Measurements from ENCODE around the gene ARHGAP22. TPM values are rescaled to one million over a fixed set of nuclear protein-coding genes. Genes with fewer than 3 reads are reported as not detected.

ARHGAP22 gene
- total RNA-seq, 4 donors from 2014 or later: 0.59 to 2.1 (median 1.2) TPM

- WGBS, 2 donors: 79 to 81% methylated on average over 6 of the region's 6 CpGs
- Histone ChIP-seq H3K9me3 (no peaks in the 10 kb centered on the region), H3K4me3 (no peak overlapping the region), H3K36me3 (no peaks in the 10 kb centered on the region), H3K27me3 (peaks cover 0 to 11% (median 0%) of the 10 kb centered on the region in 4 donors), H3K27ac (no peak overlapping the region), H3K4me1 (peaks cover 0 to 7% (median 0%) of the 10 kb centered on the region in 3 donors)
- TF ChIP-seq, protein P1, sequence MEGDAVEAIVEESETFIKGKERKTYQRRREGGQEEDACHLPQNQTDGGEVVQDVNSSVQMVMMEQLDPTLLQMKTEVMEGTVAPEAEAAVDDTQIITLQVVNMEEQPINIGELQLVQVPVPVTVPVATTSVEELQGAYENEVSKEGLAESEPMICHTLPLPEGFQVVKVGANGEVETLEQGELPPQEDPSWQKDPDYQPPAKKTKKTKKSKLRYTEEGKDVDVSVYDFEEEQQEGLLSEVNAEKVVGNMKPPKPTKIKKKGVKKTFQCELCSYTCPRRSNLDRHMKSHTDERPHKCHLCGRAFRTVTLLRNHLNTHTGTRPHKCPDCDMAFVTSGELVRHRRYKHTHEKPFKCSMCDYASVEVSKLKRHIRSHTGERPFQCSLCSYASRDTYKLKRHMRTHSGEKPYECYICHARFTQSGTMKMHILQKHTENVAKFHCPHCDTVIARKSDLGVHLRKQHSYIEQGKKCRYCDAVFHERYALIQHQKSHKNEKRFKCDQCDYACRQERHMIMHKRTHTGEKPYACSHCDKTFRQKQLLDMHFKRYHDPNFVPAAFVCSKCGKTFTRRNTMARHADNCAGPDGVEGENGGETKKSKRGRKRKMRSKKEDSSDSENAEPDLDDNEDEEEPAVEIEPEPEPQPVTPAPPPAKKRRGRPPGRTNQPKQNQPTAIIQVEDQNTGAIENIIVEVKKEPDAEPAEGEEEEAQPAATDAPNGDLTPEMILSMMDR (IDR thresholded peaks at IDR 0.05): no peak
- TF ChIP-seq POLR2A (IDR thresholded peaks at IDR 0.05): no peak
- DNase-seq: no peak
- intact Hi-C loops (cut with DNase I): no loop called here
Observed at GRCh38 chr10:48490946-48491345, 113.9 kb downstream of the ARHGAP22 start.

DNA sequence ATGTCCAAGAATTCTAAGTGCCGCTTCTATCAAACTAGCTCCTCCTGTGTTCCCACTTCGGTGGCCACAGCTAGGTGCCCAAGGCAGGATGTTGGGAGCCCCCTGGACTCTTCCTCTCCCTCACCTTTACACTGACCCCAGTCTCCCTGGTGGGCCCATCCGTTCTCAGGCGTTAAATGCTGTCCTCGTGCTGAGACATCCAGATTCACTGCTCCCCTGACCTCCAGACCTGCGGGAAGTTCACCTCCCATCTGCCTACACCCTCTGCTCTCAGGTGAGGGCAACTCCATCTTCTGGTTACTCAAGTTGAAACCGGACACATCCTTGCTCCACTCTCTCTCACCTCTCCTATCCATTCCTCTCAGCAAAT is 114.3 kb downstream of the ARHGAP22 start:
- peaks cover 0 to 7% (median 0%) of the 10 kb centered on the region in 3 donors for H3K4me1 ChIP-seq
- no peak for DNase-seq
- intact Hi-C loops (cut with DNase I): no loop called here
- no peaks in the 10 kb centered on the region for H3K36me3 ChIP-seq
- no peak overlapping the region for H3K4me3 ChIP-seq
- whole genome bisulfite sequencing, 2 donors: 81 to 91% methylated on average over 7 of the region's 7 CpGs
- H3K27ac ChIP-seq: no peak overlapping the region
- H3K9me3 ChIP-seq: no peaks in the 10 kb centered on the region
- peaks cover 0 to 11% (median 0%) of the 10 kb centered on the region in 4 donors for H3K27me3 ChIP-seq
- TF ChIP-seq POLR2A (IDR thresholded peaks at IDR 0.05): no peak
- TF ChIP-seq, protein P1 (IDR thresholded peaks at IDR 0.05): no peak

DNA sequence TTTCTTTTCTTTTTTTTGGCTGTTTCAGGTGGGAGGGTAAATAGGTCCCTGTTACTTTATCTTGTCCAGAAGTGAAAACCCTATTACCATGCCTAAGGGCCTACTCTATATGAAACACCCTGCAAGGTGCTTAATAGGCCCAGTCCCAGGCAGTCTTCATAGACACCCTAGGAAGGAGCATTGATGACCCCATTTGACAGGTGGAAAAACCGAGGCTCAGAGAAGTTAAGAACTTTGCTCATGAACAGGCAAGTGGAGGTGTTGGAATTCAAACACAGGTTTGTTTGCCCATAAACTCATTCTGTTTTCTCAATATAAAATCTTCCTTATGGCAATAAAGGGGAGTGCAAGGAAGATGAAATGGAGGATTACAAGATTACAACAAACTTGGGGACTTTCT is 115.8 kb downstream of the ARHGAP22 start:
- WGBS, 2 donors: 94 to 100% methylated on average over 1 of the region's 1 CpG
- no peak overlapping the region for H3K4me3 ChIP-seq
- no peaks in the 10 kb centered on the region for H3K9me3 ChIP-seq
- TF ChIP-seq, protein P1 (IDR thresholded peaks at IDR 0.05): no peak
- TF ChIP-seq POLR2A (IDR thresholded peaks at IDR 0.05): no peak
- intact Hi-C loops (cut with DNase I): no loop called here
- H3K36me3 ChIP-seq: no peaks in the 10 kb centered on the region
- DNase-seq: no peak
- H3K27ac ChIP-seq: no peak overlapping the region
- H3K4me1 ChIP-seq: peaks cover 0 to 7% (median 0%) of the 10 kb centered on the region in 3 donors
- H3K27me3 ChIP-seq: peaks cover 0 to 6% (median 0%) of the 10 kb centered on the region in 4 donors

- Histone ChIP-seq H3K27me3 (no peaks in the 10 kb centered on the region), H3K4me3 (no peak overlapping the region), H3K27ac (no peak overlapping the region), H3K4me1 (no peaks in the 10 kb centered on the region), H3K9me3 (no peaks in the 10 kb centered on the region), H3K36me3 (no peaks in the 10 kb centered on the region)
- 71 to 75% methylated on average over 1 of the region's 1 CpG for WGBS, 2 donors
- no peak for DNase-seq
- no peak for TF ChIP-seq POLR2A (IDR thresholded peaks at IDR 0.05)
- TF ChIP-seq, protein P1 (IDR thresholded peaks at IDR 0.05): no peak
- intact Hi-C loops (cut with DNase I): no loop called here
Observed at GRCh38 chr10:48487244-48487643, 117.6 kb downstream of the ARHGAP22 start.

- H3K36me3 ChIP-seq: no peaks in the 10 kb centered on the region
- peaks cover 0 to 2% (median 0%) of the 10 kb centered on the region in 3 donors for H3K4me1 ChIP-seq
- TF ChIP-seq, protein P1 (IDR thresholded peaks at IDR 0.05): no peak
- TF ChIP-seq POLR2A (IDR thresholded peaks at IDR 0.05): no peak
- no peaks in the 10 kb centered on the region for H3K9me3 ChIP-seq
- no peak overlapping the region for H3K27ac ChIP-seq
- intact Hi-C loops (cut with DNase I): no loop called here
- no peak for DNase-seq
- H3K4me3 ChIP-seq: no peak overlapping the region
- peaks cover 0 to 4% (median 0%) of the 10 kb centered on the region in 4 donors for H3K27me3 ChIP-seq
Observed at GRCh38 chr10:48485711-48486110, 119.2 kb downstream of the ARHGAP22 start.
